K562 (cell line): Measurements from ENCODE around the gene DAB2IP. TPM values are rescaled to one million over a fixed set of nuclear protein-coding genes. Genes with fewer than 3 reads are reported as not detected.

ENCODE experiments used
- ATAC-seq: fragments of 200-7000 bp; cut with Tn5 transposase; 3 replicates; pipeline ENCODE4 v1.9.1; 2020; ENCODE audit warnings: moderate library complexity
- BruUV-seq: library from RNA; stranded (reverse); fragments of 400-500 nt; replicated peaks from 2 replicates; lab custom pipeline; 2021; lab: Mats Ljungman, UMichigan
- CTCF ChIA-PET: fragments of 300-600 bp; formaldehyde crosslinking; extraction: SDS; loops from one replicate; lab custom pipeline; 2021; ENCODE audit warnings: low intra/inter-chr PET ratio; lab: Yijun Ruan, JAX
- POLR2A ChIA-PET: fragments of 300-600, 350-650 bp; sonication (Branson Sonifier 250); formaldehyde crosslinking; extraction: SDS; loops from one replicate; lab custom pipeline; 2021; ENCODE audit warnings: antibody characterized with exemption, inconsistent platforms; lab: Yijun Ruan, JAX
- DNase-seq, 4 experiments: peaks; one replicate each; pipeline versions ENCODE4 v3.0.0 to v3.0.0-alpha.2; 2011 to 2018; ENCODE audit warnings: low spot score in 3 of 4, mixed read lengths in 3 of 4; ENCODE audit errors: extremely low read depth in 1 of 4
- FAIRE-seq: peaks from 2 replicates; lab custom pipeline; 2011; peaks lifted over from hg19 to GRCh38; lab: Jason Lieb, UNC
- H2AFZ ChIP-seq: 2 replicates; pipeline ENCODE4 v1.6.0; 2011; ENCODE audit warnings: low read depth, low read length, control low read depth, inconsistent platforms
- H3K27ac ChIP-seq: fragments of 200-600 bp; 3 replicates; pipeline ENCODE4 v1.8.0; 2011; ENCODE audit warnings: low read depth, mild to moderate bottlenecking, control low read depth, inconsistent platforms, low read length, moderate library complexity, mixed read lengths; ENCODE audit errors: extremely low read depth
- H3K27me3 ChIP-seq, 2 experiments: fragments of 300-600 bp in 1 of 2; 2 replicates in 1 of 2; 3 replicates in 1 of 2; pipeline versions ENCODE4 v1.6.0 to v1.8.0; 2011; ENCODE audit warnings: inconsistent platforms in 2 of 2, low read length in 2 of 2, mild to moderate bottlenecking in 1 of 2, mixed read lengths in 1 of 2, moderate library complexity in 1 of 2; ENCODE audit not compliant: control insufficient read depth in 2 of 2, insufficient read depth in 2 of 2
- H3K36me3 ChIP-seq: fragments of 300-600 bp; 3 replicates; pipeline ENCODE4 v1.8.0; 2011; ENCODE audit warnings: mild to moderate bottlenecking, low read length, inconsistent platforms; ENCODE audit not compliant: control insufficient read depth, insufficient read depth
- H3K4me1 ChIP-seq, 2 experiments: fragments of 200-600 bp in 1 of 2; replicated peaks in 1 of 2; 2 replicates in 1 of 2; 3 replicates in 1 of 2; pipeline versions ENCODE4 v1.5.1 to v1.8.0; 2011; ENCODE audit warnings: inconsistent platforms in 2 of 2, low read length in 2 of 2, mild to moderate bottlenecking in 1 of 2, mixed read lengths in 1 of 2, moderate library complexity in 1 of 2; ENCODE audit not compliant: control insufficient read depth in 2 of 2, insufficient read depth in 2 of 2
- H3K4me2 ChIP-seq: 2 replicates; pipeline ENCODE4 v1.6.1; 2011; ENCODE audit warnings: low read length, control low read depth, inconsistent platforms, mixed read lengths; ENCODE audit not compliant: insufficient read depth
- H3K4me3 ChIP-seq: fragments of 200-600 bp; sonication (generic), shearing (Covaris generic); 2 replicates; pipeline ENCODE4 v1.5.1; 2016; ENCODE audit warnings: control low read depth, inconsistent platforms
- H3K79me2 ChIP-seq: fragments of 200-600 bp; 3 replicates; pipeline ENCODE4 v1.8.0; 2011; ENCODE audit warnings: low read length, inconsistent platforms; ENCODE audit not compliant: control insufficient read depth, insufficient read depth
- H3K9ac ChIP-seq, 2 experiments: 2 replicates each; pipeline versions ENCODE4 v1.6.0 to v1.6.1; 2011; ENCODE audit warnings: low read depth in 2 of 2, low read length in 2 of 2, control low read depth in 1 of 2, inconsistent platforms in 1 of 2, mild to moderate bottlenecking in 1 of 2, mixed read lengths in 1 of 2; ENCODE audit not compliant: insufficient read depth in 1 of 2
- H3K9me1 ChIP-seq: one replicate; pipeline ENCODE4 v1.6.0; 2011; ENCODE audit warnings: inconsistent platforms, mild to moderate bottlenecking, low read length, moderate library complexity; ENCODE audit not compliant: control insufficient read depth, insufficient read depth
- H3K9me3 ChIP-seq: replicated peaks from 2 replicates; pipeline ENCODE4 v1.5.1; 2011; ENCODE audit warnings: low read depth, low read length, inconsistent platforms; ENCODE audit not compliant: control insufficient read depth, insufficient read depth
- H4K20me1 ChIP-seq: replicated peaks from 2 replicates; pipeline ENCODE4 v1.6.1; 2011; ENCODE audit warnings: low read length, inconsistent platforms, mixed read lengths; ENCODE audit not compliant: control insufficient read depth, insufficient read depth
- ATF1 ChIP-seq, 2 experiments: fragments of 450-650 bp in 1 of 2; IDR thresholded peaks; 2 replicates each; pipeline ENCODE4 v1.6.1; 2016; ENCODE audit warnings: missing compliant biosample characterization in 1 of 2, missing genetic modification characterization in 1 of 2
- ETV1 ChIP-seq: fragments of 450-650 bp; conservative IDR thresholded peaks from 2 replicates; pipeline ENCODE4 v1.6.1; 2016; ENCODE audit warnings: missing genetic modification characterization, control low read depth, low read depth, missing compliant biosample characterization
- GATAD2A ChIP-seq: fragments of 450-650 bp; IDR thresholded peaks from 2 replicates; pipeline ENCODE4 v1.6.1; 2017
- GTF2F1 ChIP-seq: IDR thresholded peaks from 2 replicates; pipeline ENCODE4 v1.6.1; 2011; ENCODE audit warnings: low read depth, low read length, improper control_type of control experiment
- NELFE ChIP-seq: IDR thresholded peaks from 2 replicates; pipeline ENCODE4 v1.6.1; 2011; ENCODE audit warnings: mild to moderate bottlenecking; ENCODE audit not compliant: insufficient read depth, insufficient read length
- NFIC ChIP-seq: fragments of 450-650 bp; IDR thresholded peaks from 2 replicates; pipeline ENCODE4 v1.6.1; 2017; ENCODE audit warnings: mild to moderate bottlenecking, inconsistent platforms
- RCOR1 ChIP-seq, 2 experiments: IDR thresholded peaks; 2 replicates each; pipeline ENCODE4 v1.6.1; 2012; ENCODE audit warnings: low read depth in 2 of 2, low read length in 2 of 2, borderline replicate concordance in 1 of 2, improper control_type of control experiment in 1 of 2
- SP2 ChIP-seq: IDR thresholded peaks from 2 replicates; pipeline ENCODE4 v1.6.1; 2011; ENCODE audit warnings: mild to moderate bottlenecking, low read depth, low read length, moderate library complexity; ENCODE audit not compliant: poor library complexity, severe bottlenecking; ENCODE audit errors: extremely low read depth
- WGBS: fragments of 100-300 bp; shearing (Covaris generic); methylation state at CpG from one replicate; pipeline ENCODE4 v1.1.6; 2016; ENCODE audit warnings: low coverage, mixed read lengths; ENCODE audit not compliant: insufficient coverage; ENCODE audit errors: missing lambda C conversion rate; 5-methylcytosine and 5-hydroxymethylcytosine counted together
- in situ Hi-C: fragments of 300-500 bp; cut with MboI; formaldehyde crosslinking; loops from 4 replicates; pipeline ENCODE4 v1.15.0; 2018; ENCODE audit warnings: inconsistent platforms, mixed read lengths
- intact Hi-C: fragments of 100-400 bp; cut with micrococcal nuclease; formaldehyde crosslinking; loops from 2 replicates; pipeline ENCODE4 v1.14.2; 2022
- polyA plus RNA-seq, 8 experiments: library from polyadenylated mRNA; depleted of rRNA in 4 of 8; stranded (reverse) in 5 of 8; unstranded in 3 of 8; fragments of >200 nt; fragmentation: Nextera tagmentation in 2 of 8; fragmentation: Illumina TruSeq in 1 of 8; extraction: Ambion mirVana in 2 of 8; extraction: Trizol in 1 of 8; gene quantifications; 2 replicates each; pipeline versions ENCODE4 v1.2.1 to v1.2.3, GENCODE V29; 2011 to 2014; ENCODE audit warnings: inconsistent platforms in 1 of 8, missing spikeins in 1 of 8
- total RNA-seq, 7 experiments: library from RNA; depleted of rRNA in 6 of 7; stranded (reverse); fragments of >200 nt in 6 of 7; fragmentation: Illumina TruSeq in 2 of 7; extraction: Trizol in 2 of 7; gene quantifications; 2 replicates each; pipeline versions ENCODE4 v1.2.1 to v1.2.3, GENCODE V29; 2011 to 2021; ENCODE audit warnings: low replicate concordance in 1 of 7
- TF ChIP-seq, protein P1 (sequence below): fragments of 250-450 bp; sonication (Bioruptor Pico); IDR thresholded peaks from 2 replicates; pipeline ENCODE4 v1.8.0; 2021; ENCODE audit warnings: moderate library complexity, mild to moderate bottlenecking, inconsistent platforms

The DAB2IP gene
- total and polyA plus RNA-seq, 9 of the 15 experiments (the other 6 are each of a cell fraction or from before 2014, with no cell fraction given) = 0.04 to 0.31 (median 0.08) TPM; not detected in 5

DNA sequence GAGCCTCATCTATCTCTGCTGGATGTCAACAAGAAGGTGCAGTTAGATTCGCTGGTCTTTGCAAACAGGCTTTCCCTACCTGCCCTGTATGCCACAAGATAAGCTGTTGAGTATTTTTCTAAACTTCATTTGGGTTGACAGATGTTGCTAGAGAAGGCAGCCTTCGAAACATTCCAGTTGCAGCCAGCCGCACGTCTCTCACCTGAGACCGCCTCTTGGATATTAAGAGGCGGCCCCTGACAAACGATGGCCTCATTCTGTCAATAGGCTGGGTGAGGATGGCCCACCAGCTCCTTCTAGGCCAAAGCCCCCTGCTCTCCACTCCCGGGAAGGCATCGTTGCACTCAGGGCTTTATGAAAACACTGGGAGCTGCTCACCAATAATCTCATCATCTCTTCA lies 181.6 kb downstream of the DAB2IP start:
- H3K4me1 ChIP-seq = no peaks in the 10 kb centered on the region
- TF ChIP-seq RCOR1 (IDR thresholded peaks at IDR 0.05; ENCODE audit: borderline replicate concordance in 1 of 2, low read depth in 2 of 2, low read length in 2 of 2) (no peak), SP2 (no peak), NFIC (no peak), ATF1 (CRISPR knock-in tag; IDR thresholded peaks at IDR 0.05) (no peak), ATF1 (tag; IDR thresholded peaks at IDR 0.05) (no peak), NELFE (no peak), GTF2F1 (no peak), ETV1 (tag) (no peak), GATAD2A (no peak)
- TF ChIP-seq, protein P1, sequence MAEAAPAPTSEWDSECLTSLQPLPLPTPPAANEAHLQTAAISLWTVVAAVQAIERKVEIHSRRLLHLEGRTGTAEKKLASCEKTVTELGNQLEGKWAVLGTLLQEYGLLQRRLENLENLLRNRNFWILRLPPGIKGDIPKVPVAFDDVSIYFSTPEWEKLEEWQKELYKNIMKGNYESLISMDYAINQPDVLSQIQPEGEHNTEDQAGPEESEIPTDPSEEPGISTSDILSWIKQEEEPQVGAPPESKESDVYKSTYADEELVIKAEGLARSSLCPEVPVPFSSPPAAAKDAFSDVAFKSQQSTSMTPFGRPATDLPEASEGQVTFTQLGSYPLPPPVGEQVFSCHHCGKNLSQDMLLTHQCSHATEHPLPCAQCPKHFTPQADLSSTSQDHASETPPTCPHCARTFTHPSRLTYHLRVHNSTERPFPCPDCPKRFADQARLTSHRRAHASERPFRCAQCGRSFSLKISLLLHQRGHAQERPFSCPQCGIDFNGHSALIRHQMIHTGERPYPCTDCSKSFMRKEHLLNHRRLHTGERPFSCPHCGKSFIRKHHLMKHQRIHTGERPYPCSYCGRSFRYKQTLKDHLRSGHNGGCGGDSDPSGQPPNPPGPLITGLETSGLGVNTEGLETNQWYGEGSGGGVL = no peak
- H3K9ac ChIP-seq = no peak overlapping the region
- in situ Hi-C loops = no loop called here
- POLR2A ChIA-PET = interaction anchor here (1.6 kb wide), 1 partner anchor 10 kb away, joined by 6 read pairs; no protein-coding TSS in a partner anchor
- no peaks in the 10 kb centered on the region for H3K36me3 ChIP-seq
- ATAC-seq (no peak), FAIRE-seq (no peak), DNase-seq (no peak)
- no peaks in the 10 kb centered on the region for H3K79me2 ChIP-seq
- no peak overlapping the region for H3K4me3 ChIP-seq
- CTCF ChIA-PET = no interaction called here
- H3K27me3 ChIP-seq = peaks cover 6 to 32% of the 10 kb centered on the region in 2 experiments
- H2AFZ ChIP-seq = no peak overlapping the region
- no peaks in the 10 kb centered on the region for H3K9me3 ChIP-seq
- no peaks in the 10 kb centered on the region for H3K9me1 ChIP-seq
- no peaks in the 10 kb centered on the region for H4K20me1 ChIP-seq
- intact Hi-C loops = no loop called here
- 18% methylated on average over 9 of the region's 9 CpGs for WGBS
- H3K4me2 ChIP-seq = no peak overlapping the region
- BruUV-seq = no TSS peak
- no peak overlapping the region for H3K27ac ChIP-seq

Other genes with a start within 250 kb of the DAB2IP start
- not detected in 2 replicates for gene GGTA1, start 151.8 kb upstream of the DAB2IP start, total RNA-seq (2014; rRNA removed)
- not detected in 2 replicates for gene GGTA1, start 151.8 kb upstream of the DAB2IP start, total RNA-seq (2014; rRNA removed; fragmentation: Illumina TruSeq; extraction: Trizol)
- not detected in 2 replicates for gene GGTA1, start 151.8 kb upstream of the DAB2IP start, total RNA-seq (2015; rRNA removed; fragmentation: Illumina TruSeq; extraction: Trizol)
- gene GGTA1, start 151.8 kb upstream of the DAB2IP start, total RNA-seq (2021) = not detected in 2 replicates
- gene GGTA1, start 151.8 kb upstream of the DAB2IP start, polyA plus RNA-seq (2011; rRNA removed) = not detected in 2 replicates
- gene GGTA1, start 151.8 kb upstream of the DAB2IP start, polyA plus RNA-seq (2014; fragmentation: Illumina TruSeq; extraction: Trizol) = not detected in 2 replicates
- under 1 TPM; 0.04 to 0.15 TPM for gene GGTA1, start 151.8 kb upstream of the DAB2IP start, polyA plus RNA-seq (2014; fragmentation: Nextera tagmentation; extraction: Ambion mirVana)
- not detected in 2 replicates for gene GGTA1, start 151.8 kb upstream of the DAB2IP start, polyA plus RNA-seq (2014; rRNA removed)